Activated gamma-delta T cell treated with anti-CD3 and anti-CD28 coated beads, Interleukin-2, amount 50 U/mL, for 16 hours (primary cell): Measurements from ENCODE around the gene KCTD14.
"Not testable (repeated sequence)": the region's sequence is repeated elsewhere in the genome, so short reads cannot be mapped to it uniquely, and the experiment has no call there.

Experiments used
- DNase-seq: peaks from one replicate; pipeline ENCODE4 v3.0.0-alpha.2; 2020; ENCODE audit warnings: low read depth

KCTD14 gene

GRCh38 chr11:78046486-78046854 lies 23.4 kb upstream of the KCTD14 start:
- no peak for DNase-seq

- peak; percentile 69 for DNase-seq
Observed at GRCh38 chr11:78045851-78046485, 22.9 kb upstream of the KCTD14 start.

- DNase-seq: no peak
Observed at GRCh38 chr11:78044706-78045105, 21.6 kb upstream of the KCTD14 start.

GRCh38 chr11:78041843-78042440 lies 18.9 kb upstream of the KCTD14 start:
- no peak for DNase-seq

GRCh38 chr11:78041380-78041719 lies 18.3 kb upstream of the KCTD14 start:
- DNase-seq: not testable (repeated sequence)

- DNase-seq: no peak
Observed at GRCh38 chr11:78040691-78041379, 17.8 kb upstream of the KCTD14 start.

- DNase-seq: no peak
Observed at GRCh38 chr11:78039919-78040671, 17.0 kb upstream of the KCTD14 start.

GRCh38 chr11:78039391-78039918 lies 16.4 kb upstream of the KCTD14 start:
- no peak for DNase-seq

- DNase-seq: no peak
Observed at GRCh38 chr11:78038697-78039313, 15.7 kb upstream of the KCTD14 start.

- DNase-seq: no peak
Observed at GRCh38 chr11:78037825-78038620, 14.9 kb upstream of the KCTD14 start.

GRCh38 chr11:78037056-78037455 lies 14.0 kb upstream of the KCTD14 start:
- DNase-seq: no peak

- DNase-seq: no peak
Observed at GRCh38 chr11:78036313-78036712, 13.2 kb upstream of the KCTD14 start.

- no peak for DNase-seq
Observed at GRCh38 chr11:78034623-78035022, 11.5 kb upstream of the KCTD14 start.

- no peak for DNase-seq
Observed at GRCh38 chr11:78033040-78033439, 10.0 kb upstream of the KCTD14 start.

GRCh38 chr11:78032090-78032489 lies 9.0 kb upstream of the KCTD14 start:
- DNase-seq: no peak

GRCh38 chr11:78031629-78032028 lies 8.6 kb upstream of the KCTD14 start:
- no peak for DNase-seq

- no peak for DNase-seq
Observed at GRCh38 chr11:78030429-78031325, 7.6 kb upstream of the KCTD14 start.

GRCh38 chr11:78028423-78028822 lies 5.3 kb upstream of the KCTD14 start:
- DNase-seq: not testable (repeated sequence)

- DNase-seq: no peak
Observed at GRCh38 chr11:78027759-78028158, 4.7 kb upstream of the KCTD14 start.

- no peak for DNase-seq
Observed at GRCh38 chr11:78025378-78025777, 2.3 kb upstream of the KCTD14 start.
